Mucosa of descending colon (tissue), 3 donors: ENCODE results near the gene C19orf85. TPM values are rescaled to one million over a fixed set of nuclear protein-coding genes. Genes with fewer than 3 reads are reported as not detected.
A peak's percentile ranks its signal among the peaks of the same experiment; 100 is the strongest.
"Not testable (repeated sequence)": the region's sequence is repeated elsewhere in the genome, so short reads cannot be mapped to it uniquely, and the experiment has no call there.

Experiments
- ATAC-seq: fragments of 200-7000 bp; cut with Tn5 transposase; one replicate; pipeline ENCODE4 v1.9.1; 2020; ENCODE audit warnings: mild to moderate bottlenecking, moderate library complexity
- DNase-seq, 3 donors: peaks; one replicate each; pipeline ENCODE4 v3.0.0-alpha.2; 2020
- H3K36me3 ChIP-seq: fragments of 200-600 bp; one replicate; pipeline ENCODE4 v1.8.0; 2021; ENCODE audit warnings: low read depth, mild to moderate bottlenecking
- H3K4me1 ChIP-seq: fragments of 200-600 bp; one replicate; pipeline ENCODE4 v1.8.0; 2021; ENCODE audit warnings: low read depth, mild to moderate bottlenecking
- H3K4me3 ChIP-seq: fragments of 200-600 bp; one replicate; pipeline ENCODE4 v1.8.0; 2021; ENCODE audit warnings: mild to moderate bottlenecking
- H3K9me3 ChIP-seq: fragments of 200-600 bp; one replicate; pipeline ENCODE4 v1.8.0; 2021; ENCODE audit warnings: mild to moderate bottlenecking
- CTCF ChIP-seq: fragments of 200-600 bp; IDR thresholded peaks from one replicate; pipeline ENCODE4 v1.8.0; 2022; ENCODE audit warnings: antibody characterized with exemption, mild to moderate bottlenecking
- intact Hi-C, 2 donors: fragments of 100-400 bp; cut with DNase I in 1 of 2; cut with micrococcal nuclease in 1 of 2; formaldehyde crosslinking; loops; one replicate each; pipeline versions ENCODE4 v1.11.0 to v1.11.1; 2022; cut with DNase I, micrococcal nuclease
- total RNA-seq, 3 donors: library from RNA; stranded (reverse); fragmentation: NEBNext Ultra II Directional in 2 of 3; extraction: Animal tissue kit (Norgen Biotek cat#: 25700) in 2 of 3; gene quantifications; one replicate each; pipeline versions ENCODE4 v1.2.1 to v1.2.4, GENCODE V29; 2021 to 2023
- donor health status: DM: no; HTN: no; CAD: no; lungs with moderate emphysema.
- donor health status: DM: no; HTN: no; CAD: no.
- donor health status: DM: no; HTN: yes; CAD: no.

C19orf85 gene
- total RNA-seq, 3 donors from 2014 or later, result not detected

- Histone ChIP-seq H3K4me1 (no peaks in the 10 kb centered on the region), H3K4me3 (no peak overlapping the region), H3K9me3 (no peaks in the 10 kb centered on the region), H3K36me3 (no peaks in the 10 kb centered on the region)
- ATAC-seq (no peak), DNase-seq (no peak)
- no peak for TF ChIP-seq CTCF
- intact Hi-C loops, result no loop called here
Observed at GRCh38 chr19:55424518-55424917, 40.0 kb downstream of the C19orf85 start.

GRCh38 chr19:55423225-55424005, 41.1 kb downstream of the C19orf85 start:
- DNase-seq (no peak), ATAC-seq (no peak)
- no peak for TF ChIP-seq CTCF
- Histone ChIP-seq H3K4me3 (no peak overlapping the region), H3K36me3 (no peaks in the 10 kb centered on the region), H3K9me3 (no peaks in the 10 kb centered on the region), H3K4me1 (no peaks in the 10 kb centered on the region)
- intact Hi-C loops, result no loop called here

GRCh38 chr19:55421281-55421680, 43.3 kb downstream of the C19orf85 start:
- peak in 1 of 3 donors; percentile 12 for DNase-seq
- intact Hi-C loops, ATAC-seq: not testable (repeated sequence)

GRCh38 chr19:55419624-55420236, 44.8 kb downstream of the C19orf85 start:
- DNase-seq, result no peak
- Histone ChIP-seq H3K36me3 (no peaks in the 10 kb centered on the region), H3K9me3 (no peaks in the 10 kb centered on the region), H3K4me1 (no peaks in the 10 kb centered on the region), H3K4me3 (no peak overlapping the region)
- ATAC-seq, result no peak
- TF ChIP-seq CTCF, result no peak
- intact Hi-C loops, result no loop called here

More at GRCh38 chr19:55421281-55421680, 43.3 kb downstream of the C19orf85 start:
- H3K4me1 ChIP-seq, H3K9me3 ChIP-seq, H3K4me3 ChIP-seq, H3K36me3 ChIP-seq: not testable (repeated sequence)

- DNase-seq (no peak), ATAC-seq (no peak)
- no peak for TF ChIP-seq CTCF
- intact Hi-C loops, result no loop called here
- Histone ChIP-seq H3K4me1 (no peaks in the 10 kb centered on the region), H3K9me3 (no peaks in the 10 kb centered on the region), H3K36me3 (no peaks in the 10 kb centered on the region), H3K4me3 (no peak overlapping the region)
Observed at GRCh38 chr19:55419103-55419502, 45.4 kb downstream of the C19orf85 start.

- TF ChIP-seq CTCF, result peak; percentile 33
- peak; percentile 94 for ATAC-seq
- DNase-seq, result peak in 2 of 3 donors; percentile 41 to 80
Observed at GRCh38 chr19:55418185-55418584, 46.4 kb downstream of the C19orf85 start.

More at GRCh38 chr19:55418185-55418584, 46.4 kb downstream of the C19orf85 start:
- Histone ChIP-seq H3K36me3 (no peaks in the 10 kb centered on the region), H3K9me3 (no peaks in the 10 kb centered on the region), H3K4me1 (no peaks in the 10 kb centered on the region), H3K4me3 (no peak overlapping the region)
- intact Hi-C loops, result no loop called here
